ENCODE data around the gene ZNHIT3.

- TF ChIP-seq CTCF (IDR thresholded peaks at IDR 0.05; ENCODE audit: borderline replicate concordance, extremely low read depth, low read length, poor library complexity, severe bottlenecking) (no peak), EZH2 (IDR thresholded peaks at IDR 0.05; ENCODE audit: borderline replicate concordance, low read depth, low read length, severe bottlenecking) (no peak)
These were observed 39.4 kb downstream of the ZNHIT3 start for GRCh38 chr17:36525888-36526287.

Data from DND-41 (cell line).